Fibroblast of pulmonary artery (primary cell): ENCODE results near the gene RAB1B.

Source experiments
- DNase-seq: peaks from one replicate; pipeline ENCODE4 v3.0.0-alpha.2; 2010; ENCODE audit warnings: low read depth
- H3K4me3 ChIP-seq: replicated peaks from 2 replicates; pipeline ENCODE4 v1.5.1; 2011; ENCODE audit warnings: low read depth, mild to moderate bottlenecking, control low read depth, low read length, moderate library complexity
- CTCF ChIP-seq: IDR thresholded peaks from 2 replicates; pipeline ENCODE4 v1.5.1; 2011; ENCODE audit warnings: mild to moderate bottlenecking, control low read depth, low read length, inconsistent platforms; ENCODE audit errors: missing control alignments

Gene RAB1B

GRCh38 chr11:66288671-66289547 lies 20.5 kb downstream of the RAB1B start, which contains the start of gene YIF1A:
TSS of gene YIF1A (minus strand) at chr11:66289143. CDS start at chr11:66288985, 158 bp downstream.
- H3K4me3 ChIP-seq, result peak within 1 kb of the TSS; percentile 91
- TF ChIP-seq CTCF, result no peak
- DNase-seq, result peak; percentile 100

- peak overlapping the region; percentile 91 for H3K4me3 ChIP-seq
- no peak for TF ChIP-seq CTCF
- no peak for DNase-seq
These were observed 21.3 kb downstream of the RAB1B start for GRCh38 chr11:66289548-66290329.

GRCh38 chr11:66290330-66290621 lies 21.8 kb downstream of the RAB1B start:
- no peak for DNase-seq
- no peak for TF ChIP-seq CTCF
- H3K4me3 ChIP-seq, result no peak overlapping the region

- DNase-seq, result no peak
- TF ChIP-seq CTCF, result no peak
- H3K4me3 ChIP-seq, result no peak overlapping the region
These were observed 22.9 kb downstream of the RAB1B start for GRCh38 chr11:66291303-66291705.

GRCh38 chr11:66291706-66292542 lies 23.5 kb downstream of the RAB1B start, which contains the start of gene TMEM151A:
TSS of gene TMEM151A (plus strand) at chr11:66291894. CDS start at chr11:66292014, 120 bp downstream.
- H3K4me3 ChIP-seq, result no peak within 1 kb of the TSS
- no peak for DNase-seq
- no peak for TF ChIP-seq CTCF

- DNase-seq, result no peak
- H3K4me3 ChIP-seq, result no peak overlapping the region
- no peak for TF ChIP-seq CTCF
These were observed 24.3 kb downstream of the RAB1B start for GRCh38 chr11:66292543-66293332.
